Peyer's patch (tissue), 4 donors: Measurements from ENCODE around the gene MRPS31. TPM values are rescaled to one million over a fixed set of nuclear protein-coding genes. Genes with fewer than 3 reads are reported as not detected.

ENCODE experiments used
- DNase-seq, 3 donors: peaks; one replicate each; pipeline ENCODE4 v3.0.0-alpha.2; 2017 to 2019
- H3K27ac ChIP-seq, 4 donors: fragments of 200-600 bp; sonication (generic); one replicate each; pipeline ENCODE4 v1.5.1; 2016 to 2019
- H3K27me3 ChIP-seq, 2 donors: fragments of 200-600 bp; sonication (generic); one replicate each; pipeline ENCODE4 v1.5.1; 2019
- H3K36me3 ChIP-seq, 3 donors: fragments of 200-600 bp; sonication (generic); one replicate each; pipeline ENCODE4 v1.5.1; 2016 to 2019
- H3K4me1 ChIP-seq, 4 donors: fragments of 200-600 bp; sonication (generic); one replicate each; pipeline ENCODE4 v1.5.1; 2016 to 2019
- H3K4me3 ChIP-seq, 4 donors: fragments of 200-600 bp; sonication (generic); 1 replicate in 3 of 4; 2 replicates in 1 of 4; pipeline ENCODE4 v1.5.1; 2016 to 2019; ENCODE audit warnings: mild to moderate bottlenecking in 1 of 4
- H3K9me3 ChIP-seq, 4 donors: fragments of 200-600 bp; sonication (generic); one replicate each; pipeline ENCODE4 v1.5.1; 2016 to 2019; ENCODE audit warnings: mild to moderate bottlenecking in 1 of 4
- POLR2A ChIP-seq, 2 donors: fragments of 450-650 bp; IDR thresholded peaks; one replicate each; pipeline ENCODE4 v1.5.1; 2017; ENCODE audit warnings: antibody characterized with exemption in 2 of 2, mild to moderate bottlenecking in 2 of 2, moderate library complexity in 2 of 2
- total RNA-seq, 4 donors: library from RNA; depleted of rRNA; stranded (reverse); fragments of >200 nt; gene quantifications; one replicate each; pipeline ENCODE4 v1.1.0, GENCODE V29; 2016
- TF ChIP-seq, protein P1 (sequence below), 6 experiments: fragments of 450-650 bp in 4 of 6; fragments of 200-600 bp in 2 of 6; sonication (generic) in 1 of 6; IDR thresholded peaks; one replicate each; pipeline ENCODE4 v1.5.1; 2017 to 2019; ENCODE audit warnings: antibody characterized with exemption in 6 of 6, mild to moderate bottlenecking in 3 of 6, moderate library complexity in 1 of 6

Gene MRPS31
- total RNA-seq, 4 donors from 2014 or later, result 12.4 to 26.8 (median 18.9) TPM

GRCh38 chr13:40801255-40802217 lies 30.5 kb upstream of the MRPS31 start:
- DNase-seq, result peak in 1 of 3 donors; percentile 75

GRCh38 chr13:40800559-40800958 lies 29.6 kb upstream of the MRPS31 start:
- TF ChIP-seq, protein P1, sequence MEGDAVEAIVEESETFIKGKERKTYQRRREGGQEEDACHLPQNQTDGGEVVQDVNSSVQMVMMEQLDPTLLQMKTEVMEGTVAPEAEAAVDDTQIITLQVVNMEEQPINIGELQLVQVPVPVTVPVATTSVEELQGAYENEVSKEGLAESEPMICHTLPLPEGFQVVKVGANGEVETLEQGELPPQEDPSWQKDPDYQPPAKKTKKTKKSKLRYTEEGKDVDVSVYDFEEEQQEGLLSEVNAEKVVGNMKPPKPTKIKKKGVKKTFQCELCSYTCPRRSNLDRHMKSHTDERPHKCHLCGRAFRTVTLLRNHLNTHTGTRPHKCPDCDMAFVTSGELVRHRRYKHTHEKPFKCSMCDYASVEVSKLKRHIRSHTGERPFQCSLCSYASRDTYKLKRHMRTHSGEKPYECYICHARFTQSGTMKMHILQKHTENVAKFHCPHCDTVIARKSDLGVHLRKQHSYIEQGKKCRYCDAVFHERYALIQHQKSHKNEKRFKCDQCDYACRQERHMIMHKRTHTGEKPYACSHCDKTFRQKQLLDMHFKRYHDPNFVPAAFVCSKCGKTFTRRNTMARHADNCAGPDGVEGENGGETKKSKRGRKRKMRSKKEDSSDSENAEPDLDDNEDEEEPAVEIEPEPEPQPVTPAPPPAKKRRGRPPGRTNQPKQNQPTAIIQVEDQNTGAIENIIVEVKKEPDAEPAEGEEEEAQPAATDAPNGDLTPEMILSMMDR (IDR thresholded peaks at IDR 0.05), result no peak
- no peak for TF ChIP-seq POLR2A (IDR thresholded peaks at IDR 0.05)
- Histone ChIP-seq H3K4me1 (peaks cover 0 to 30% (median 1%) of the 10 kb centered on the region in 4 donors), H3K9me3 (no peaks in the 10 kb centered on the region), H3K27me3 (no peaks in the 10 kb centered on the region), H3K4me3 (no peak overlapping the region), H3K27ac (peak overlapping the region in 3 of 4 donors; percentile 39 to 87 (median 47)), H3K36me3 (peaks cover 0 to 69% (median 0%) of the 10 kb centered on the region in 3 donors)
- no peak for DNase-seq

More at GRCh38 chr13:40801255-40802217, 30.5 kb upstream of the MRPS31 start:
- Histone ChIP-seq H3K9me3 (no peaks in the 10 kb centered on the region), H3K4me1 (peaks cover 0 to 33% (median 1%) of the 10 kb centered on the region in 4 donors), H3K4me3 (no peak overlapping the region), H3K27ac (peak overlapping the region in 3 of 4 donors; percentile 50 to 87 (median 80)), H3K27me3 (no peaks in the 10 kb centered on the region), H3K36me3 (peaks cover 0 to 64% (median 0%) of the 10 kb centered on the region in 3 donors)
- peak in 1 of 2 donors; percentile 10 for TF ChIP-seq POLR2A (IDR thresholded peaks at IDR 0.05)
- TF ChIP-seq, protein P1 (IDR thresholded peaks at IDR 0.05), result peak in 2 of 6 experiments; percentile 16

- DNase-seq, result no peak
- TF ChIP-seq, protein P1 (IDR thresholded peaks at IDR 0.05), result no peak
- no peak for TF ChIP-seq POLR2A (IDR thresholded peaks at IDR 0.05)
- Histone ChIP-seq H3K9me3 (no peaks in the 10 kb centered on the region), H3K4me3 (no peak overlapping the region), H3K4me1 (peaks cover 0 to 31% (median 1%) of the 10 kb centered on the region in 4 donors), H3K27ac (no peak overlapping the region), H3K36me3 (peaks cover 0 to 68% (median 0%) of the 10 kb centered on the region in 3 donors), H3K27me3 (no peaks in the 10 kb centered on the region)
These were observed 28.5 kb upstream of the MRPS31 start for GRCh38 chr13:40799508-40799907.

- Histone ChIP-seq H3K27ac (peak overlapping the region in 2 of 4 donors; percentile 1 to 4), H3K27me3 (no peaks in the 10 kb centered on the region), H3K9me3 (no peaks in the 10 kb centered on the region), H3K36me3 (peaks cover 0 to 58% (median 0%) of the 10 kb centered on the region in 3 donors), H3K4me3 (no peak overlapping the region), H3K4me1 (peaks cover 0 to 33% (median 1%) of the 10 kb centered on the region in 4 donors)
- no peak for DNase-seq
- no peak for TF ChIP-seq POLR2A (IDR thresholded peaks at IDR 0.05)
- TF ChIP-seq, protein P1 (IDR thresholded peaks at IDR 0.05), result no peak
These were observed 27.4 kb upstream of the MRPS31 start for GRCh38 chr13:40798380-40798779.

GRCh38 chr13:40796649-40797048 lies 25.7 kb upstream of the MRPS31 start:
- TF ChIP-seq, protein P1 (IDR thresholded peaks at IDR 0.05), result no peak
- TF ChIP-seq POLR2A (IDR thresholded peaks at IDR 0.05), result no peak
- peaks cover 0 to 34% (median 0%) of the 10 kb centered on the region in 4 donors for H3K4me1 ChIP-seq

More at GRCh38 chr13:40796649-40797048, 25.7 kb upstream of the MRPS31 start:
- Histone ChIP-seq H3K4me3 (no peak overlapping the region), H3K27me3 (no peaks in the 10 kb centered on the region), H3K36me3 (peaks cover 0 to 50% (median 0%) of the 10 kb centered on the region in 3 donors), H3K9me3 (no peaks in the 10 kb centered on the region), H3K27ac (no peak overlapping the region)
- no peak for DNase-seq
